Neural progenitor cell (in vitro differentiated cells): ENCODE measurements around the gene C19orf12. TPM values are rescaled to one million over a fixed set of nuclear protein-coding genes. Genes with fewer than 3 reads are reported as not detected.

Experiments used
- DNase-seq: peaks from one replicate; pipeline ENCODE4 v3.0.0-alpha.2; 2016; ENCODE audit warnings: low spot score
- H2AFZ ChIP-seq: fragments of 200-600 bp; sonication (generic); replicated peaks from 2 replicates; pipeline ENCODE4 v1.6.1; 2016; ENCODE audit warnings: antibody characterized with exemption
- H3F3A ChIP-seq: fragments of 200-600 bp; sonication (generic); 2 replicates; pipeline ENCODE4 v1.6.1; 2016; ENCODE audit warnings: antibody characterized with exemption, low read depth
- H3K27ac ChIP-seq: fragments of 200-600 bp; sonication (generic); 2 replicates; pipeline ENCODE4 v1.5.1; 2016; ENCODE audit warnings: mild to moderate bottlenecking
- H3K27me3 ChIP-seq: fragments of 200-600 bp; sonication (generic); 2 replicates; pipeline ENCODE4 v1.6.1; 2016; ENCODE audit warnings: mild to moderate bottlenecking, moderate library complexity
- H3K36me3 ChIP-seq: fragments of 200-600 bp; sonication (generic); 2 replicates; pipeline ENCODE4 v1.5.1; 2016
- H3K4me1 ChIP-seq: fragments of 200-600 bp; sonication (generic); 2 replicates; pipeline ENCODE4 v1.6.1; 2016; ENCODE audit warnings: mixed run types
- H3K4me2 ChIP-seq: fragments of 200-600 bp; sonication (generic); 2 replicates; pipeline ENCODE4 v1.6.1; 2016
- H3K4me3 ChIP-seq: fragments of 200-600 bp; sonication (generic); 2 replicates; pipeline ENCODE4 v1.5.1; 2016
- H3K79me2 ChIP-seq: fragments of 200-600 bp; sonication (generic); 2 replicates; pipeline ENCODE4 v1.6.1; 2016; ENCODE audit warnings: low read depth
- H3K9ac ChIP-seq: fragments of 200-600 bp; sonication (generic); 2 replicates; pipeline ENCODE4 v1.6.1; 2016
- H3K9me3 ChIP-seq: fragments of 200-600 bp; sonication (generic); 2 replicates; pipeline ENCODE4 v1.5.1; 2016; ENCODE audit warnings: low read depth
- H4K20me1 ChIP-seq: fragments of 200-600 bp; sonication (generic); 2 replicates; pipeline ENCODE4 v1.6.1; 2016; ENCODE audit warnings: low read depth
- H3K27ac Mint-ChIP-seq: 3 replicates; pipeline ENCODE4 v1.8.0; 2021; ENCODE audit warnings: mixed read lengths
- H3K27me3 Mint-ChIP-seq: 2 replicates; pipeline ENCODE4 v1.8.0; 2022; ENCODE audit warnings: low read depth, mild to moderate bottlenecking, inconsistent platforms, moderate library complexity, mixed read lengths; ENCODE audit not compliant: insufficient read depth
- H3K36me3 Mint-ChIP-seq: 3 replicates; pipeline ENCODE4 v1.8.0; 2021; ENCODE audit warnings: mixed read lengths
- H3K4me1 Mint-ChIP-seq: 3 replicates; pipeline ENCODE4 v1.8.0; 2021; ENCODE audit warnings: mixed read lengths
- H3K4me3 Mint-ChIP-seq: 3 replicates; pipeline ENCODE4 v1.8.0; 2021; ENCODE audit warnings: mild to moderate bottlenecking, moderate library complexity, mixed read lengths
- H3K9me3 Mint-ChIP-seq: 3 replicates; pipeline ENCODE4 v1.8.0; 2020; ENCODE audit warnings: mixed read lengths
- EZH2 ChIP-seq: fragments of 200-600 bp; sonication (generic); IDR thresholded peaks from 2 replicates; pipeline ENCODE4 v1.6.1; 2017; ENCODE audit warnings: antibody characterized with exemption, mild to moderate bottlenecking, moderate library complexity
- EZH2phosphoT487 ChIP-seq: fragments of 200-600 bp; sonication (generic); IDR thresholded peaks from 2 replicates; pipeline ENCODE4 v1.6.1; 2017; ENCODE audit warnings: antibody characterized with exemption
- total RNA-seq: library from RNA; depleted of rRNA; stranded (reverse); fragments of >200 nt; gene quantifications from 2 replicates; pipeline ENCODE4 v1.2.3, GENCODE V29; 2015; ENCODE audit warnings: low replicate concordance
- TF ChIP-seq, protein P1 (sequence below): fragments of 200-600 bp; sonication (generic); IDR thresholded peaks from 2 replicates; pipeline ENCODE4 v1.5.1; 2017; ENCODE audit warnings: antibody characterized with exemption, mild to moderate bottlenecking

Gene C19orf12
- total RNA-seq, 1 donor from 2014 or later, result 28.2 TPM

DNA sequence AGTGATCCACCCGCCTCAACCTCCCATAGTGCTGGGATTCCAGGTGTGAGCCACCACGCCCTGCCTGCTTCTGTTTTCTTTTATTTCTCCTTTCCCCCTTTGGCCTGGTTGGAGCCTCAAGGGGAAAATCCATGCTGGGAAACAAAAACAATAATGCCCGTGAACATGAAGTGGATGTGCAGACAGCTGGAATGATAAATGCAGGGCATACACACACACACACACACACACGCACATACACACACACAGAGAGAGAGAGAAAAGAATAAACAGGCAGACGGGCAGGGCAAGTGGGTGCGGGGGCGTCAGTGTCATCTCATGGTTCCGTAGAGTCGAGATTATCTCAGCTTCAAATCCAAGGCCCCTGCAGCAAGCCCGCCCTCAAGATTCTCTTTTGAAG lies 54.2 kb downstream of the C19orf12 start:
- Histone ChIP-seq H3K79me2 (no peaks in the 10 kb centered on the region), H3F3A (peaks cover 1% of the 10 kb centered on the region), H3K4me2 (no peak overlapping the region), H4K20me1 (no peaks in the 10 kb centered on the region), H3K27ac (no peak overlapping the region), H3K27me3 (peaks cover 38% of the 10 kb centered on the region), H3K4me3 (no peak overlapping the region), H2AFZ (no peak overlapping the region), H3K36me3 (no peaks in the 10 kb centered on the region), H3K9me3 (no peaks in the 10 kb centered on the region), H3K4me1 (peaks cover 1% of the 10 kb centered on the region), H3K9ac (no peak overlapping the region)
- Mint-ChIP-seq H3K9me3 (no peaks in the 10 kb centered on the region), H3K4me1 (peaks cover 27% of the 10 kb centered on the region), H3K27me3 (peaks cover 21% of the 10 kb centered on the region), H3K4me3 (no peak overlapping the region), H3K36me3 (no peaks in the 10 kb centered on the region), H3K27ac (no peak overlapping the region)
- TF ChIP-seq EZH2 (no peak), EZH2phosphoT487 (no peak)
- TF ChIP-seq, protein P1, sequence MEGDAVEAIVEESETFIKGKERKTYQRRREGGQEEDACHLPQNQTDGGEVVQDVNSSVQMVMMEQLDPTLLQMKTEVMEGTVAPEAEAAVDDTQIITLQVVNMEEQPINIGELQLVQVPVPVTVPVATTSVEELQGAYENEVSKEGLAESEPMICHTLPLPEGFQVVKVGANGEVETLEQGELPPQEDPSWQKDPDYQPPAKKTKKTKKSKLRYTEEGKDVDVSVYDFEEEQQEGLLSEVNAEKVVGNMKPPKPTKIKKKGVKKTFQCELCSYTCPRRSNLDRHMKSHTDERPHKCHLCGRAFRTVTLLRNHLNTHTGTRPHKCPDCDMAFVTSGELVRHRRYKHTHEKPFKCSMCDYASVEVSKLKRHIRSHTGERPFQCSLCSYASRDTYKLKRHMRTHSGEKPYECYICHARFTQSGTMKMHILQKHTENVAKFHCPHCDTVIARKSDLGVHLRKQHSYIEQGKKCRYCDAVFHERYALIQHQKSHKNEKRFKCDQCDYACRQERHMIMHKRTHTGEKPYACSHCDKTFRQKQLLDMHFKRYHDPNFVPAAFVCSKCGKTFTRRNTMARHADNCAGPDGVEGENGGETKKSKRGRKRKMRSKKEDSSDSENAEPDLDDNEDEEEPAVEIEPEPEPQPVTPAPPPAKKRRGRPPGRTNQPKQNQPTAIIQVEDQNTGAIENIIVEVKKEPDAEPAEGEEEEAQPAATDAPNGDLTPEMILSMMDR, result no peak
- DNase-seq, result no peak

DNA sequence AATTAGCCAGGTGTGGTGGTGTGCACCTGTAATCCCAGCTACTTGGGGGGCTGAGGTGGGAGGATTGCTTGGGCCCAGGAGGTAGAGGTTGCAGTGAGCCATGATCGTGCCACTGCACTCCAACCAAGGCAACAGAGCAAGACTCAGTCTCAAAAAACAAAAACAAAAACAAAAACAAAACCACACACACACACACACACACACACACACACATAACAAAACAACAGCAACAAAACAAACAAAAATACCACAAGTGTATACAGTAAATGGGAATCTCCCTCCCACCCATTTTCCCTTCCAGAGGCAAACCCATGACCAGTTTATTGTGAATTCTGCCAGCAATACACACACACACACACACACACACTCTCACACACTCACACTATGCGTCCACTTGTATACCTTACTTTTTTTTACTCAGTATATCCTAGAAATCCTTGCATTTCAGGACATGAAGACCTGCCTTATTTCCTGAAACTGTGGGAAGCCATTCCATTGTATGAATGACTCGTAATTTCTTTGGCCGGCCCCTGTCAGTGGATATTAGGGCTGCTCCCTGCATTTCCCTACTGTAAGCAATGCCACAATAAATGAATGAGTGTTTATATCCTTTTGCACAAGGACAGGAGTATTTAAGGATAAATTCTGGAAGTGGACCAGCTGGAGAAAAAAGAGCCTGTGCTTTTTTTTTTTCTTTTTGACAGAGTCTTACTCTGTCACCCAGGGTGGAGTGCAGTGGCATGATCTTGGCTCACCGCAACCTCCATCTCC lies 56.7 kb downstream of the C19orf12 start:
- Histone ChIP-seq H3K9ac (no peak overlapping the region), H3K36me3 (no peaks in the 10 kb centered on the region), H3K9me3 (no peaks in the 10 kb centered on the region), H3K4me1 (no peaks in the 10 kb centered on the region), H3K27ac (no peak overlapping the region), H4K20me1 (no peaks in the 10 kb centered on the region), H3K27me3 (peaks cover 14% of the 10 kb centered on the region), H2AFZ (no peak overlapping the region), H3K4me2 (no peak overlapping the region), H3K79me2 (no peaks in the 10 kb centered on the region), H3F3A (no peaks in the 10 kb centered on the region), H3K4me3 (no peak overlapping the region)
- Mint-ChIP-seq H3K4me1 (peaks cover 17% of the 10 kb centered on the region), H3K27me3 (peaks cover 7% of the 10 kb centered on the region), H3K4me3 (no peak overlapping the region), H3K36me3 (no peaks in the 10 kb centered on the region), H3K27ac (no peak overlapping the region), H3K9me3 (peaks cover 3% of the 10 kb centered on the region)
- no peak for DNase-seq
- TF ChIP-seq EZH2phosphoT487 (no peak), EZH2 (no peak)
- TF ChIP-seq, protein P1, result no peak

DNA sequence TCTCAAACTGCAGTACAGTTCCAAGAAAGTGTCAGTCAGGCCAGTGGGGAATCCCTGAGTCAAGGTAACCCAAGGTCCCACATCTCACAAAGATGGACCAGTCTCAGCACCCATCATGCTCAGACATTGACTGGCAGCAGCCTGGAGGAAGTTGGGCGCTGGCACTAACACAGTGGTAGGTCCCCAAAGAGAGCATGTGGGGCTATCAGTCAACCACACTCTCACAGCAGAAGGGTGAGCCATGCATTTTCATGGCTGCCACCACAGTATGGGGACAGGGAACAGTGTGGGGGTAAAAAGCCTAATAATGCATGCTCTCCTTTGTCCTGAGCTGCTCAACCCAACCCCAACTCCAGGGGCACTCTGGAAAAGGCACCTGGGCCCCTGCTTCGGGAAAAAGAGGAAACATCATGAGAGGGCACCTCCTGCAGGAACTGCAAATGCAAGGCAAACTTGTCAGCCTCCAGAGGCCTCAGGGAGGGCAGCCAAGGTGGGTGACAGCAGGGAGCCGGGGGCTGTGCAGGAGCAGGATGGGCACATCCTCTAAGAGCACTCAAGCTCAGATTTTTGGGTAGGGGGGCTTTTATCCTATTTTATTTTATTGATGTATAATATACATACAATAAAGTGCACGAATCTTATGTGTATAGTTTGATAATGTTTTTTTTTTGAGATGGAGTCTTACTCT lies 59.3 kb downstream of the C19orf12 start:
- Mint-ChIP-seq H3K36me3 (no peaks in the 10 kb centered on the region), H3K4me3 (no peak overlapping the region), H3K4me1 (peaks cover 3% of the 10 kb centered on the region), H3K9me3 (peaks cover 3% of the 10 kb centered on the region), H3K27me3 (peaks cover 3% of the 10 kb centered on the region), H3K27ac (no peak overlapping the region)
- no peak for TF ChIP-seq EZH2
- TF ChIP-seq, protein P1, result no peak
- no peak for TF ChIP-seq EZH2phosphoT487
- no peaks in the 10 kb centered on the region for H3F3A ChIP-seq
- no peak overlapping the region for H3K9ac ChIP-seq
- no peak for DNase-seq
- H2AFZ ChIP-seq, result no peak overlapping the region
- H3K27ac ChIP-seq, result no peak overlapping the region
- H3K4me1 ChIP-seq, result no peaks in the 10 kb centered on the region
- no peak overlapping the region for H3K4me3 ChIP-seq
- H3K9me3 ChIP-seq, result no peaks in the 10 kb centered on the region
- no peak overlapping the region for H3K4me2 ChIP-seq
- H3K36me3 ChIP-seq, result no peaks in the 10 kb centered on the region
- no peaks in the 10 kb centered on the region for H3K27me3 ChIP-seq
- H4K20me1 ChIP-seq, result no peaks in the 10 kb centered on the region
- H3K79me2 ChIP-seq, result no peaks in the 10 kb centered on the region
